Cardiac fibroblast (primary cell): Measurements from ENCODE around the gene COL23A1.

Source experiments
- DNase-seq, 2 donors: peaks; one replicate each; pipeline versions ENCODE4 v3.0.0 to v3.0.0-alpha.2; 2010; ENCODE audit warnings: low read depth in 2 of 2
- H3K4me3 ChIP-seq, 2 donors: replicated peaks in 1 of 2; 1 replicate in 1 of 2; 2 replicates in 1 of 2; pipeline ENCODE4 v1.5.1; 2011; ENCODE audit warnings: low read depth in 2 of 2, low read length in 2 of 2, mild to moderate bottlenecking in 2 of 2, moderate library complexity in 1 of 2
- TF ChIP-seq, protein P1 (sequence below): IDR thresholded peaks from one replicate; pipeline ENCODE4 v1.5.1; 2011; ENCODE audit warnings: low read depth, mild to moderate bottlenecking, low read length, inconsistent platforms

Gene COL23A1

GRCh38 chr5:178279723-178280438 lies 310.3 kb downstream of the COL23A1 start:
- no peak overlapping the region for H3K4me3 ChIP-seq
- DNase-seq: peak; percentile 76 to 86
- TF ChIP-seq, protein P1, sequence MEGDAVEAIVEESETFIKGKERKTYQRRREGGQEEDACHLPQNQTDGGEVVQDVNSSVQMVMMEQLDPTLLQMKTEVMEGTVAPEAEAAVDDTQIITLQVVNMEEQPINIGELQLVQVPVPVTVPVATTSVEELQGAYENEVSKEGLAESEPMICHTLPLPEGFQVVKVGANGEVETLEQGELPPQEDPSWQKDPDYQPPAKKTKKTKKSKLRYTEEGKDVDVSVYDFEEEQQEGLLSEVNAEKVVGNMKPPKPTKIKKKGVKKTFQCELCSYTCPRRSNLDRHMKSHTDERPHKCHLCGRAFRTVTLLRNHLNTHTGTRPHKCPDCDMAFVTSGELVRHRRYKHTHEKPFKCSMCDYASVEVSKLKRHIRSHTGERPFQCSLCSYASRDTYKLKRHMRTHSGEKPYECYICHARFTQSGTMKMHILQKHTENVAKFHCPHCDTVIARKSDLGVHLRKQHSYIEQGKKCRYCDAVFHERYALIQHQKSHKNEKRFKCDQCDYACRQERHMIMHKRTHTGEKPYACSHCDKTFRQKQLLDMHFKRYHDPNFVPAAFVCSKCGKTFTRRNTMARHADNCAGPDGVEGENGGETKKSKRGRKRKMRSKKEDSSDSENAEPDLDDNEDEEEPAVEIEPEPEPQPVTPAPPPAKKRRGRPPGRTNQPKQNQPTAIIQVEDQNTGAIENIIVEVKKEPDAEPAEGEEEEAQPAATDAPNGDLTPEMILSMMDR: peak; percentile 90

GRCh38 chr5:178279026-178279722 lies 311.0 kb downstream of the COL23A1 start:
- TF ChIP-seq, protein P1: no peak
- DNase-seq: no peak
- no peak overlapping the region for H3K4me3 ChIP-seq

- no peak for DNase-seq
- TF ChIP-seq, protein P1: no peak
- H3K4me3 ChIP-seq: no peak overlapping the region
Observed at GRCh38 chr5:178278358-178279023, 311.7 kb downstream of the COL23A1 start.

DNA sequence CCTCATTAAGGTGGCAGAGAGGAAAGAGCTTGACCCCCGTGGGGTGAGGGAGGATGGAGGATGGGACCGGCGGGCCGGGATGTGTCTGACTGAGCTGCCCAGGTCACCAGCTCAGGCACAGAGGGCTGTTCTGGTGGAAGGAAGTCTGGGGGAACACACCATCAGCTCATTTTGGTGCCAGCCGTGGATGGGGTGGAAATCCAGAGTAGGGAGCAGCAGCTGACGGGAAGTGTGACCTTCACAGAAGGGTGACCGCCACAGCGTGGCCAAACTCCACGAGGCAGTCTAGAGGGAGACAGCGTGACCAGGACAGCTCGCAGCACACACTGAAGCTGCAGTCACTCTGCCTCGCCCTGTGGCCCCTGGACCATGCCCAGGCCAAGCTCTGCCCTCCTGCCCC lies 312.3 kb downstream of the COL23A1 start:
- DNase-seq: no peak
- TF ChIP-seq, protein P1: no peak
- no peak overlapping the region for H3K4me3 ChIP-seq

- TF ChIP-seq, protein P1: no peak
Observed at GRCh38 chr5:178277346-178277745, 312.8 kb downstream of the COL23A1 start.

GRCh38 chr5:178274781-178275537 lies 315.2 kb downstream of the COL23A1 start:
- no peak overlapping the region for H3K4me3 ChIP-seq
- TF ChIP-seq, protein P1: no peak
- no peak for DNase-seq

More at GRCh38 chr5:178277346-178277745, 312.8 kb downstream of the COL23A1 start:
- H3K4me3 ChIP-seq: no peak overlapping the region
- no peak for DNase-seq
